HCT116 (cell line): ENCODE data around the gene PANK4. TPM values are rescaled to one million over a fixed set of nuclear protein-coding genes. Genes with fewer than 3 reads are reported as not detected.

Experiments used
- ATAC-seq: fragments of 200-7000 bp; cut with Tn5 transposase; 2 replicates; pipeline ENCODE4 v1.9.1; 2020; ENCODE audit warnings: mild to moderate bottlenecking, moderate library complexity
- BruUV-seq: library from RNA; stranded (reverse); fragments of 400-500 nt; replicated peaks from 2 replicates; lab custom pipeline; 2021; lab: Mats Ljungman, UMichigan
- CTCF ChIA-PET: fragments of 300-600 bp; sonication (Branson Sonifier 250); formaldehyde crosslinking; loops from one replicate; lab custom pipeline; 2021; ENCODE audit warnings: antibody characterized with exemption; lab: Charles Lee
- POLR2A ChIA-PET: fragments of 300-600, 350-600 bp; sonication (Branson Sonifier 250); formaldehyde crosslinking; loops from one replicate; lab custom pipeline; 2021; ENCODE audit warnings: antibody characterized with exemption; lab: Charles Lee
- RAD21 ChIA-PET, 2 experiments: fragments of 300-600 bp; sonication (Branson Sonifier 250); formaldehyde crosslinking; loops; one replicate each; lab custom pipeline; 2023; ENCODE audit warnings: low total read pairs in 2 of 2; ENCODE audit not compliant: uncharacterized antibody in 2 of 2, unreplicated experiment in 2 of 2, low non-redundant PET in 1 of 2; lab: Charles Lee
- DNase-seq: peaks from one replicate; pipeline ENCODE4 v3.0.0-alpha.2; 2010; ENCODE audit warnings: low read depth, low spot score
- H2AFZ ChIP-seq: fragments of 200-600 bp; shearing (Covaris generic), sonication (generic); 2 replicates; pipeline ENCODE4 v1.6.1; 2017; ENCODE audit warnings: low read depth, mixed run types, mixed read lengths, antibody characterized with exemption, low read length; ENCODE audit not compliant: poor library complexity, severe bottlenecking
- H3K27ac ChIP-seq: 2 replicates; pipeline ENCODE4 v1.5.1; 2012; ENCODE audit warnings: low read depth, low read length
- H3K27me3 ChIP-seq: fragments of 200-600 bp; sonication (generic); 2 replicates; pipeline ENCODE4 v1.6.1; 2016; ENCODE audit warnings: mixed run types, low read length, mixed read lengths; ENCODE audit not compliant: insufficient read depth
- H3K36me3 ChIP-seq, 2 experiments: fragments of 200-500 bp in 1 of 2; fragments of 200-600 bp in 1 of 2; sonication (Bioruptor generic) in 1 of 2; sonication (generic) in 1 of 2; 2 replicates each; pipeline versions ENCODE4 v1.5.1 to v1.6.1; 2014 to 2016; ENCODE audit warnings: low read length in 2 of 2, inconsistent platforms in 1 of 2, mixed read lengths in 1 of 2, mixed run types in 1 of 2; ENCODE audit not compliant: insufficient read depth in 2 of 2, control insufficient read depth in 1 of 2
- H3K4me1 ChIP-seq, 2 experiments: fragments of 200-600 bp in 1 of 2; sonication (generic) in 1 of 2; 2 replicates each; pipeline versions ENCODE4 v1.5.1 to v1.6.1; 2012 to 2017; ENCODE audit warnings: low read length in 2 of 2, inconsistent platforms in 1 of 2, mild to moderate bottlenecking in 1 of 2, mixed read lengths in 1 of 2, mixed run types in 1 of 2, moderate library complexity in 1 of 2; ENCODE audit not compliant: insufficient read depth in 2 of 2, control insufficient read depth in 1 of 2
- H3K4me2 ChIP-seq: fragments of 200-600 bp; sonication (generic); 2 replicates; pipeline ENCODE4 v1.6.1; 2017; ENCODE audit warnings: mixed run types, low read length, mixed read lengths
- H3K4me3 ChIP-seq, 2 experiments: fragments of 200-600 bp in 1 of 2; sonication (generic) in 1 of 2; replicated peaks in 1 of 2; 2 replicates each; pipeline ENCODE4 v1.5.1; 2011 to 2016; ENCODE audit warnings: low read length in 2 of 2, control low read depth in 1 of 2, low read depth in 1 of 2, mild to moderate bottlenecking in 1 of 2, mixed read lengths in 1 of 2, mixed run types in 1 of 2
- H3K79me2 ChIP-seq: fragments of 200-600 bp; sonication (generic); 2 replicates; pipeline ENCODE4 v1.6.1; 2017; ENCODE audit warnings: mild to moderate bottlenecking, mixed run types, low read length, moderate library complexity, mixed read lengths; ENCODE audit not compliant: insufficient read depth
- H3K9ac ChIP-seq: fragments of 200-600 bp; sonication (generic); 2 replicates; pipeline ENCODE4 v1.6.1; 2016; ENCODE audit warnings: low read length, mixed read lengths
- H3K9me2 ChIP-seq: fragments of 200-600 bp; sonication (generic), shearing (Covaris generic); 2 replicates; pipeline ENCODE4 v1.6.1; 2017; ENCODE audit warnings: mixed run types, mild to moderate bottlenecking, moderate library complexity; ENCODE audit not compliant: insufficient read depth
- H3K9me3 ChIP-seq, 2 experiments: fragments of 200-500 bp in 1 of 2; fragments of 200-600 bp in 1 of 2; sonication (Bioruptor generic) in 1 of 2; sonication (generic) in 1 of 2; 2 replicates each; pipeline ENCODE4 v1.6.1; 2014 to 2017; ENCODE audit warnings: low read length in 2 of 2, mixed read lengths in 2 of 2, inconsistent platforms in 1 of 2, low read depth in 1 of 2, mild to moderate bottlenecking in 1 of 2, mixed run types in 1 of 2, moderate library complexity in 1 of 2; ENCODE audit not compliant: control insufficient read depth in 1 of 2, insufficient read depth in 1 of 2
- H4K20me1 ChIP-seq: fragments of 200-600 bp; sonication (generic), shearing (Covaris generic); 2 replicates; pipeline ENCODE4 v1.6.1; 2017; ENCODE audit warnings: mixed run types, mild to moderate bottlenecking, moderate library complexity; ENCODE audit not compliant: insufficient read depth
- CBX3 ChIP-seq: IDR thresholded peaks from 2 replicates; pipeline ENCODE4 v1.6.1; 2012; ENCODE audit warnings: low read depth
- CEBPB ChIP-seq: IDR thresholded peaks from 2 replicates; pipeline ENCODE4 v1.6.1; 2012; ENCODE audit warnings: low read depth
- EGR1 ChIP-seq: IDR thresholded peaks from 2 replicates; pipeline ENCODE4 v1.6.1; 2012; ENCODE audit warnings: low read depth
- ELF1 ChIP-seq: IDR thresholded peaks from 2 replicates; pipeline ENCODE4 v1.6.1; 2012; ENCODE audit warnings: low read depth, borderline replicate concordance
- EZH2phosphoT487 ChIP-seq: fragments of 200-600 bp; IDR thresholded peaks from 2 replicates; pipeline ENCODE4 v1.6.1; 2018; ENCODE audit warnings: antibody characterized with exemption, borderline replicate concordance
- FOSL1 ChIP-seq: IDR thresholded peaks from 2 replicates; pipeline ENCODE4 v1.6.1; 2012; ENCODE audit warnings: low read depth
- POLR2A ChIP-seq: IDR thresholded peaks from 2 replicates; pipeline ENCODE4 v1.7.0; 2011; ENCODE audit warnings: borderline replicate concordance; ENCODE audit not compliant: insufficient read depth, insufficient read length; ENCODE audit errors: extremely low read depth
- REST ChIP-seq: IDR thresholded peaks from 2 replicates; pipeline ENCODE4 v1.6.1; 2012; ENCODE audit warnings: low read depth
- SIN3A ChIP-seq: IDR thresholded peaks from 2 replicates; pipeline ENCODE4 v1.6.1; 2012; ENCODE audit warnings: low read depth
- SP1 ChIP-seq: IDR thresholded peaks from 2 replicates; pipeline ENCODE4 v1.6.1; 2012; ENCODE audit warnings: low read depth
- TCF7L2 ChIP-seq: IDR thresholded peaks from 2 replicates; pipeline ENCODE4 v1.7.0; 2011; ENCODE audit warnings: borderline replicate concordance, inconsistent platforms; ENCODE audit not compliant: insufficient read depth, insufficient read length; ENCODE audit errors: extremely low read depth
- YY1 ChIP-seq: IDR thresholded peaks from 2 replicates; pipeline ENCODE4 v1.6.1; 2011; ENCODE audit warnings: low read length, low read depth, moderate library complexity, mild to moderate bottlenecking; ENCODE audit not compliant: insufficient replicate concordance; ENCODE audit errors: extremely low read depth
- ZFX ChIP-seq: fragments of 450-650 bp; IDR thresholded peaks from 2 replicates; pipeline ENCODE4 v1.6.1; 2017
- ZNF274 ChIP-seq: fragments of 200-500 bp; sonication (Bioruptor generic); IDR thresholded peaks from 2 replicates; pipeline ENCODE4 v1.6.1; 2014; ENCODE audit warnings: mild to moderate bottlenecking, low read depth, low read length, inconsistent platforms
- intact Hi-C: fragments of 100-400 bp; cut with micrococcal nuclease; formaldehyde crosslinking; loops from 2 replicates; pipeline ENCODE4 v1.10.0; 2022
- total RNA-seq: library from RNA; stranded (reverse); gene quantifications from one replicate; pipeline ENCODE4 v1.2.1, GENCODE V29; 2021; ENCODE audit not compliant: unreplicated experiment
- TF ChIP-seq, protein P1 (sequence below): IDR thresholded peaks from 2 replicates; pipeline ENCODE4 v1.6.1; 2012

The PANK4 gene
- total RNA-seq, 1 experiment from 2014 or later = 38.5 TPM

DNA sequence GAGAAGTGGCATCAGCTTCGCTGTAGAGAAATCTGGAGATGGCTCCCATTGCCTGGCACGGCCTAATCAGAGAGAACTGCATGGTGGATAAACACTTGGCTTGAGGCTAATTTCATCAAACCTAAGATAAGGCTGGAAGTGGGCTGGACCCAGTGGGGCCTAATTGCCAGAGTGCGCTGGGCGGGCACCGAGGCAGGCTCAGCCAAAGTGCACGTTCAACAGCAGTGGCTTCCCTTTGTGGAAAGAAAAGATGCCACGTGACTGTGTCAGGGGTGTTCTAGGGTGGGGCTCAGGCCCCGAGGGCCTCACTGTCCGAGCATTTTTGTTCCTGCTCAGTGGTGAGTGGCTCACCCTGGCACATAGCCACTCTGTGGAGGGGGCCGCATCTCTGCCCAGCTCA lies 44.5 kb downstream of the PANK4 start:
- ATAC-seq = no peak
- no peak for TF ChIP-seq CBX3
- TF ChIP-seq REST = no peak
- no peak for TF ChIP-seq SIN3A
- TF ChIP-seq ZFX = no peak
- no peak for TF ChIP-seq EGR1
- no peak for TF ChIP-seq EZH2phosphoT487
- TF ChIP-seq FOSL1 = no peak
- TF ChIP-seq, protein P1, sequence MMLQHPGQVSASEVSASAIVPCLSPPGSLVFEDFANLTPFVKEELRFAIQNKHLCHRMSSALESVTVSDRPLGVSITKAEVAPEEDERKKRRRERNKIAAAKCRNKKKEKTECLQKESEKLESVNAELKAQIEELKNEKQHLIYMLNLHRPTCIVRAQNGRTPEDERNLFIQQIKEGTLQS = no peak
- no peak for TF ChIP-seq YY1
- no peak for TF ChIP-seq TCF7L2
- TF ChIP-seq SP1 = no peak
- TF ChIP-seq POLR2A = no peak
- no peak for TF ChIP-seq CEBPB
- no peak for TF ChIP-seq ZNF274
- no peak for TF ChIP-seq ELF1
- Histone ChIP-seq H3K27me3 (no peaks in the 10 kb centered on the region), H3K9ac (no peak overlapping the region), H4K20me1 (no peaks in the 10 kb centered on the region), H3K36me3 (no peaks in the 10 kb centered on the region), H3K79me2 (no peaks in the 10 kb centered on the region), H3K4me3 (no peak overlapping the region), H3K4me2 (no peak overlapping the region), H3K9me3 (no peaks in the 10 kb centered on the region), H3K4me1 (no peaks in the 10 kb centered on the region), H3K9me2 (no peaks in the 10 kb centered on the region), H2AFZ (no peak overlapping the region), H3K27ac (no peak overlapping the region)
- ChIA-PET RAD21 (no interaction called here), POLR2A (no interaction called here), CTCF (no interaction called here)
- no TSS peak for BruUV-seq
- DNase-seq = no peak
- intact Hi-C loops = no loop called here
